ENCODE results near the gene GNA14.
"Not testable (repeated sequence)": the region's sequence is repeated elsewhere in the genome, so short reads cannot be mapped to it uniquely, and the experiment has no call there.

GNA14 gene

GRCh38 chr9:77643871-77644270 is 4.3 kb downstream of the GNA14 start:
- DNase-seq (ENCODE audit: low read depth in 2 of 2): no peak

- no peak for DNase-seq (ENCODE audit: low read depth in 2 of 2)
These were observed 7.2 kb downstream of the GNA14 start for GRCh38 chr9:77640741-77641580.

GRCh38 chr9:77632652-77633051 is 15.5 kb downstream of the GNA14 start:
- no peak for DNase-seq (ENCODE audit: low read depth in 2 of 2)

- not testable (repeated sequence) for DNase-seq (ENCODE audit: low read depth in 2 of 2)
These were observed 19.3 kb downstream of the GNA14 start for GRCh38 chr9:77628864-77629263.

- no peak for DNase-seq (ENCODE audit: low read depth in 2 of 2)
These were observed 31.9 kb downstream of the GNA14 start for GRCh38 chr9:77616191-77616590.

GRCh38 chr9:77614645-77615044 is 33.5 kb downstream of the GNA14 start:
- DNase-seq (ENCODE audit: low read depth in 2 of 2): no peak

GRCh38 chr9:77606526-77606925 is 41.6 kb downstream of the GNA14 start:
- no peak for DNase-seq (ENCODE audit: low read depth in 2 of 2)

- DNase-seq (ENCODE audit: low read depth in 2 of 2): no peak
These were observed 42.5 kb downstream of the GNA14 start for GRCh38 chr9:77605449-77606220.

- no peak for DNase-seq (ENCODE audit: low read depth in 2 of 2)
These were observed 43.8 kb downstream of the GNA14 start for GRCh38 chr9:77604316-77604715.

- DNase-seq (ENCODE audit: low read depth in 2 of 2): no peak
These were observed 45.3 kb downstream of the GNA14 start for GRCh38 chr9:77602852-77603251.

GRCh38 chr9:77601476-77602099 is 46.5 kb downstream of the GNA14 start:
- DNase-seq (ENCODE audit: low read depth in 2 of 2): no peak

- DNase-seq (ENCODE audit: low read depth in 2 of 2): no peak
These were observed 47.3 kb downstream of the GNA14 start for GRCh38 chr9:77600810-77601209.

- DNase-seq (ENCODE audit: low read depth in 2 of 2): no peak
These were observed 48.6 kb downstream of the GNA14 start for GRCh38 chr9:77599492-77599891.

- no peak for DNase-seq (ENCODE audit: low read depth in 2 of 2)
These were observed 49.1 kb downstream of the GNA14 start for GRCh38 chr9:77598991-77599390.

- no peak for DNase-seq (ENCODE audit: low read depth in 2 of 2)
These were observed 49.6 kb downstream of the GNA14 start for GRCh38 chr9:77598524-77598923.

GRCh38 chr9:77597057-77597456 is 51.1 kb downstream of the GNA14 start:
- no peak for DNase-seq (ENCODE audit: low read depth in 2 of 2)

- no peak for DNase-seq (ENCODE audit: low read depth in 2 of 2)
These were observed 52.6 kb downstream of the GNA14 start for GRCh38 chr9:77595426-77596095.

GRCh38 chr9:77594963-77595362 is 53.2 kb downstream of the GNA14 start:
- DNase-seq (ENCODE audit: low read depth in 2 of 2): no peak

- DNase-seq (ENCODE audit: low read depth in 2 of 2): no peak
These were observed 54.6 kb downstream of the GNA14 start for GRCh38 chr9:77593528-77593927.

- DNase-seq (ENCODE audit: low read depth in 2 of 2): no peak
These were observed 55.6 kb downstream of the GNA14 start for GRCh38 chr9:77592476-77592875.

- DNase-seq (ENCODE audit: low read depth in 2 of 2): no peak
These were observed 58.9 kb downstream of the GNA14 start for GRCh38 chr9:77589046-77589795.
